ENCODE data around the gene FOXP1. TPM values are rescaled to one million over a fixed set of nuclear protein-coding genes. Genes with fewer than 3 reads are reported as not detected.

FOXP1 gene
- total and polyA plus RNA-seq, 2 of the 13 experiments (the other 11 are each of a cell fraction or from before 2014, with no cell fraction given) = 40.4 to 59.0 TPM

DNA sequence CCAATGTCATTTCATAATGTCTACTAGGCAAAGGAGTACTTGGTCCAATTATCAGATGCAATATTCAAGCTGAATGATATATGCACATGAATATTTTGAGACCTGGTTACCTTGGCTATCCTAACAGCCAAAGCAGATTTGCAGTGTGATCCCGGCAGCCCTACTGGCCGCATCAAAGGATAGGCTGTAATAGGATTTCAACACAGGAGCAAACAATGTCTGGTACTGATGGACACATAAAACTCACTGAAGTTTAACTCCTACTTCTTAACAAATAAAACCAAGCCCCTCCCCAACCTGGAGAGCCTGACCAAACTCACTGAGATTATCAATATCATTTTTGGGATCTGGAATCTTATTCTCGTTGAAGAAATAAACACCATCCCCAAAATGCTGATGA, 130.2 kb downstream of the FOXP1 start:
- H4K20me1 ChIP-seq (ENCODE audit: insufficient read depth, low read length) = peaks cover 34% of the 10 kb centered on the region
- CTCF ChIA-PET (ENCODE audit: low intra/inter-chr PET ratio, low total read pairs) = no interaction called here
- FAIRE-seq (peak; percentile 86), DNase-seq (ENCODE audit: low spot score) (peak; percentile 72), ATAC-seq (peak; percentile 86)
- H3K27me3 ChIP-seq (ENCODE audit: control insufficient read depth in 1 of 2, insufficient read depth in 2 of 2, low read length in 2 of 2) = no peaks in the 10 kb centered on the region
- H2AFZ ChIP-seq (ENCODE audit: low read length) = no peak overlapping the region
- no peak overlapping the region for H3K27ac ChIP-seq (ENCODE audit: extremely low read length, insufficient read depth, low read length)
- H3K9me3 ChIP-seq (ENCODE audit: low read length) = no peaks in the 10 kb centered on the region
- POLR2A ChIA-PET = interaction anchor here (1.4 kb wide), 1 partner anchor 130 kb away, joined by 3 read pairs; no protein-coding TSS in a partner anchor
- no peak overlapping the region for H3K9ac ChIP-seq (ENCODE audit: insufficient read depth, low read depth, low read length)
- H3K4me1 ChIP-seq (ENCODE audit: insufficient read depth, low read length) = peaks cover 71% of the 10 kb centered on the region
- no peaks in the 10 kb centered on the region; a peak in 1 of 5 replicates for H3K36me3 ChIP-seq (replicated peaks in 1 of 2; ENCODE audit: control insufficient read depth in 1 of 2, insufficient read depth in 2 of 2, low read length in 2 of 2)
- no TSS peak for BruUV-seq (replicated peaks)
- intact Hi-C loops (cut with micrococcal nuclease; ENCODE audit: unreplicated experiment) (loop anchor here (10.0 kb wide), 1 partner anchor 131 kb away; the partner anchor contains the start of gene FOXP1), in situ Hi-C loops (cut with HindIII; ENCODE audit: extremely low pct_ligation_motif_present, low pct_unique_long_range_greater_than_20kb) (no loop called here)
- peaks cover 59% of the 10 kb centered on the region for H3K79me2 ChIP-seq (ENCODE audit: insufficient read depth, low read length)
- WGBS (ENCODE audit: low lambda C conversion rate) = 18% methylated on average over 3 of the region's 3 CpGs
- no peak overlapping the region for H3K4me3 ChIP-seq (replicated peaks in 1 of 3; ENCODE audit: insufficient read depth in 1 of 3, low read depth in 2 of 3, low read length in 3 of 3)
- peak overlapping the region; percentile 40; the same call in 1 of the 2 replicates for H3K4me2 ChIP-seq (ENCODE audit: low read depth, low read length)
- TF ChIP-seq GABPA (IDR thresholded peaks at IDR 0.05; ENCODE audit: low read depth, low read length) (no peak), GABPA (CRISPR knock-in tag; IDR thresholded peaks at IDR 0.05; ENCODE audit: low read depth) (no peak), CEBPG (CRISPR knock-in tag; IDR thresholded peaks at IDR 0.05) (peak; percentile 58), ZNF83 (CRISPR knock-in tag; IDR thresholded peaks at IDR 0.05; ENCODE audit: borderline replicate concordance) (no peak), POGZ (CRISPR knock-in tag; IDR thresholded peaks at IDR 0.05) (peak; percentile 22; the same call in 1 of the 2 replicates), EP300 (IDR thresholded peaks at IDR 0.05; ENCODE audit: low read depth in 2 of 2, low read length in 2 of 2) (peak in 1 of 2 experiments; percentile 13; a peak in 1 of 4 replicates), EP300 (CRISPR knock-in tag; IDR thresholded peaks at IDR 0.05; ENCODE audit: borderline replicate concordance) (no peak), RAD21 (CRISPR knock-in tag; IDR thresholded peaks at IDR 0.05) (no peak)
- TF ChIP-seq, protein P1, sequence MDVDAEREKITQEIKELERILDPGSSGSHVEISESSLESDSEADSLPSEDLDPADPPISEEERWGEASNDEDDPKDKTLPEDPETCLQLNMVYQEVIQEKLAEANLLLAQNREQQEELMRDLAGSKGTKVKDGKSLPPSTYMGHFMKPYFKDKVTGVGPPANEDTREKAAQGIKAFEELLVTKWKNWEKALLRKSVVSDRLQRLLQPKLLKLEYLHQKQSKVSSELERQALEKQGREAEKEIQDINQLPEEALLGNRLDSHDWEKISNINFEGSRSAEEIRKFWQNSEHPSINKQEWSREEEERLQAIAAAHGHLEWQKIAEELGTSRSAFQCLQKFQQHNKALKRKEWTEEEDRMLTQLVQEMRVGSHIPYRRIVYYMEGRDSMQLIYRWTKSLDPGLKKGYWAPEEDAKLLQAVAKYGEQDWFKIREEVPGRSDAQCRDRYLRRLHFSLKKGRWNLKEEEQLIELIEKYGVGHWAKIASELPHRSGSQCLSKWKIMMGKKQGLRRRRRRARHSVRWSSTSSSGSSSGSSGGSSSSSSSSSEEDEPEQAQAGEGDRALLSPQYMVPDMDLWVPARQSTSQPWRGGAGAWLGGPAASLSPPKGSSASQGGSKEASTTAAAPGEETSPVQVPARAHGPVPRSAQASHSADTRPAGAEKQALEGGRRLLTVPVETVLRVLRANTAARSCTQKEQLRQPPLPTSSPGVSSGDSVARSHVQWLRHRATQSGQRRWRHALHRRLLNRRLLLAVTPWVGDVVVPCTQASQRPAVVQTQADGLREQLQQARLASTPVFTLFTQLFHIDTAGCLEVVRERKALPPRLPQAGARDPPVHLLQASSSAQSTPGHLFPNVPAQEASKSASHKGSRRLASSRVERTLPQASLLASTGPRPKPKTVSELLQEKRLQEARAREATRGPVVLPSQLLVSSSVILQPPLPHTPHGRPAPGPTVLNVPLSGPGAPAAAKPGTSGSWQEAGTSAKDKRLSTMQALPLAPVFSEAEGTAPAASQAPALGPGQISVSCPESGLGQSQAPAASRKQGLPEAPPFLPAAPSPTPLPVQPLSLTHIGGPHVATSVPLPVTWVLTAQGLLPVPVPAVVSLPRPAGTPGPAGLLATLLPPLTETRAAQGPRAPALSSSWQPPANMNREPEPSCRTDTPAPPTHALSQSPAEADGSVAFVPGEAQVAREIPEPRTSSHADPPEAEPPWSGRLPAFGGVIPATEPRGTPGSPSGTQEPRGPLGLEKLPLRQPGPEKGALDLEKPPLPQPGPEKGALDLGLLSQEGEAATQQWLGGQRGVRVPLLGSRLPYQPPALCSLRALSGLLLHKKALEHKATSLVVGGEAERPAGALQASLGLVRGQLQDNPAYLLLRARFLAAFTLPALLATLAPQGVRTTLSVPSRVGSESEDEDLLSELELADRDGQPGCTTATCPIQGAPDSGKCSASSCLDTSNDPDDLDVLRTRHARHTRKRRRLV (CRISPR knock-in tag; IDR thresholded peaks at IDR 0.05) = no peak
- TF ChIP-seq, protein P2, sequence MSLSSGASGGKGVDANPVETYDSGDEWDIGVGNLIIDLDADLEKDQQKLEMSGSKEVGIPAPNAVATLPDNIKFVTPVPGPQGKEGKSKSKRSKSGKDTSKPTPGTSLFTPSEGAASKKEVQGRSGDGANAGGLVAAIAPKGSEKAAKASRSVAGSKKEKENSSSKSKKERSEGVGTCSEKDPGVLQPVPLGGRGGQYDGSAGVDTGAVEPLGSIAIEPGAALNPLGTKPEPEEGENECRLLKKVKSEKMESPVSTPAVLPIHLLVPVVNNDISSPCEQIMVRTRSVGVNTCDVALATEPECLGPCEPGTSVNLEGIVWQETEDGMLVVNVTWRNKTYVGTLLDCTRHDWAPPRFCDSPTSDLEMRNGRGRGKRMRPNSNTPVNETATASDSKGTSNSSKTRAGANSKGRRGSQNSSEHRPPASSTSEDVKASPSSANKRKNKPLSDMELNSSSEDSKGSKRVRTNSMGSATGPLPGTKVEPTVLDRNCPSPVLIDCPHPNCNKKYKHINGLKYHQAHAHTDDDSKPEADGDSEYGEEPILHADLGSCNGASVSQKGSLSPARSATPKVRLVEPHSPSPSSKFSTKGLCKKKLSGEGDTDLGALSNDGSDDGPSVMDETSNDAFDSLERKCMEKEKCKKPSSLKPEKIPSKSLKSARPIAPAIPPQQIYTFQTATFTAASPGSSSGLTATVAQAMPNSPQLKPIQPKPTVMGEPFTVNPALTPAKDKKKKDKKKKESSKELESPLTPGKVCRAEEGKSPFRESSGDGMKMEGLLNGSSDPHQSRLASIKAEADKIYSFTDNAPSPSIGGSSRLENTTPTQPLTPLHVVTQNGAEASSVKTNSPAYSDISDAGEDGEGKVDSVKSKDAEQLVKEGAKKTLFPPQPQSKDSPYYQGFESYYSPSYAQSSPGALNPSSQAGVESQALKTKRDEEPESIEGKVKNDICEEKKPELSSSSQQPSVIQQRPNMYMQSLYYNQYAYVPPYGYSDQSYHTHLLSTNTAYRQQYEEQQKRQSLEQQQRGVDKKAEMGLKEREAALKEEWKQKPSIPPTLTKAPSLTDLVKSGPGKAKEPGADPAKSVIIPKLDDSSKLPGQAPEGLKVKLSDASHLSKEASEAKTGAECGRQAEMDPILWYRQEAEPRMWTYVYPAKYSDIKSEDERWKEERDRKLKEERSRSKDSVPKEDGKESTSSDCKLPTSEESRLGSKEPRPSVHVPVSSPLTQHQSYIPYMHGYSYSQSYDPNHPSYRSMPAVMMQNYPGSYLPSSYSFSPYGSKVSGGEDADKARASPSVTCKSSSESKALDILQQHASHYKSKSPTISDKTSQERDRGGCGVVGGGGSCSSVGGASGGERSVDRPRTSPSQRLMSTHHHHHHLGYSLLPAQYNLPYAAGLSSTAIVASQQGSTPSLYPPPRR (CRISPR knock-in tag; IDR thresholded peaks at IDR 0.05; ENCODE audit: borderline replicate concordance) = no peak
- TF ChIP-seq, protein P3, sequence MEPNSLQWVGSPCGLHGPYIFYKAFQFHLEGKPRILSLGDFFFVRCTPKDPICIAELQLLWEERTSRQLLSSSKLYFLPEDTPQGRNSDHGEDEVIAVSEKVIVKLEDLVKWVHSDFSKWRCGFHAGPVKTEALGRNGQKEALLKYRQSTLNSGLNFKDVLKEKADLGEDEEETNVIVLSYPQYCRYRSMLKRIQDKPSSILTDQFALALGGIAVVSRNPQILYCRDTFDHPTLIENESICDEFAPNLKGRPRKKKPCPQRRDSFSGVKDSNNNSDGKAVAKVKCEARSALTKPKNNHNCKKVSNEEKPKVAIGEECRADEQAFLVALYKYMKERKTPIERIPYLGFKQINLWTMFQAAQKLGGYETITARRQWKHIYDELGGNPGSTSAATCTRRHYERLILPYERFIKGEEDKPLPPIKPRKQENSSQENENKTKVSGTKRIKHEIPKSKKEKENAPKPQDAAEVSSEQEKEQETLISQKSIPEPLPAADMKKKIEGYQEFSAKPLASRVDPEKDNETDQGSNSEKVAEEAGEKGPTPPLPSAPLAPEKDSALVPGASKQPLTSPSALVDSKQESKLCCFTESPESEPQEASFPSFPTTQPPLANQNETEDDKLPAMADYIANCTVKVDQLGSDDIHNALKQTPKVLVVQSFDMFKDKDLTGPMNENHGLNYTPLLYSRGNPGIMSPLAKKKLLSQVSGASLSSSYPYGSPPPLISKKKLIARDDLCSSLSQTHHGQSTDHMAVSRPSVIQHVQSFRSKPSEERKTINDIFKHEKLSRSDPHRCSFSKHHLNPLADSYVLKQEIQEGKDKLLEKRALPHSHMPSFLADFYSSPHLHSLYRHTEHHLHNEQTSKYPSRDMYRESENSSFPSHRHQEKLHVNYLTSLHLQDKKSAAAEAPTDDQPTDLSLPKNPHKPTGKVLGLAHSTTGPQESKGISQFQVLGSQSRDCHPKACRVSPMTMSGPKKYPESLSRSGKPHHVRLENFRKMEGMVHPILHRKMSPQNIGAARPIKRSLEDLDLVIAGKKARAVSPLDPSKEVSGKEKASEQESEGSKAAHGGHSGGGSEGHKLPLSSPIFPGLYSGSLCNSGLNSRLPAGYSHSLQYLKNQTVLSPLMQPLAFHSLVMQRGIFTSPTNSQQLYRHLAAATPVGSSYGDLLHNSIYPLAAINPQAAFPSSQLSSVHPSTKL (CRISPR knock-in tag; IDR thresholded peaks at IDR 0.05) = 0 out of 2 replicates have a peak, but pooled peaks have one; percentile 11
